Subcutaneous abdominal adipose tissue (tissue), 5 donors: ENCODE data around the gene MEIS2.

Source experiments
- H3K27ac ChIP-seq: one replicate; pipeline ENCODE4 v1.7.0; 2013; ENCODE audit warnings: low read depth, mild to moderate bottlenecking, inconsistent platforms, low read length, moderate library complexity
- H3K27me3 ChIP-seq, 5 donors: one replicate each; pipeline ENCODE4 v1.7.0; 2013; ENCODE audit warnings: low read length in 5 of 5, inconsistent platforms in 1 of 5; ENCODE audit not compliant: control insufficient read depth in 5 of 5, insufficient read depth in 4 of 5
- H3K36me3 ChIP-seq, 5 donors: one replicate each; pipeline ENCODE4 v1.7.0; 2013; ENCODE audit warnings: low read length in 5 of 5; ENCODE audit not compliant: control insufficient read depth in 5 of 5, insufficient read depth in 5 of 5
- H3K4me1 ChIP-seq, 5 donors: one replicate each; pipeline ENCODE4 v1.7.0; 2013; ENCODE audit warnings: low read length in 5 of 5, mild to moderate bottlenecking in 3 of 5, moderate library complexity in 1 of 5; ENCODE audit not compliant: control insufficient read depth in 5 of 5, insufficient read depth in 5 of 5
- H3K4me3 ChIP-seq, 5 donors: one replicate each; pipeline ENCODE4 v1.7.0; 2013; ENCODE audit warnings: low read length in 5 of 5, low read depth in 1 of 5
- H3K9ac ChIP-seq, 5 donors: one replicate each; pipeline ENCODE4 v1.7.0; 2013; ENCODE audit warnings: low read length in 5 of 5, mild to moderate bottlenecking in 4 of 5, moderate library complexity in 3 of 5
- H3K9me3 ChIP-seq, 5 donors: one replicate each; pipeline ENCODE4 v1.7.0; 2013; ENCODE audit warnings: low read length in 5 of 5; ENCODE audit not compliant: control insufficient read depth in 5 of 5
- donor health status: healthy.
- donor health status: healthy.
- donor health status: healthy.
- donor health status: healthy.
- donor health status: healthy.

Gene MEIS2

GRCh38 chr15:36880913-36881460 is 219.4 kb downstream of the MEIS2 start:
- Histone ChIP-seq H3K27me3 (peaks cover 15 to 60% (median 57%) of the 10 kb centered on the region in 5 donors), H3K36me3 (no peaks in the 10 kb centered on the region), H3K27ac (no peak overlapping the region), H3K4me1 (peaks cover 0 to 29% (median 21%) of the 10 kb centered on the region in 5 donors), H3K9ac (no peak overlapping the region), H3K4me3 (no peak overlapping the region), H3K9me3 (no peaks in the 10 kb centered on the region)

- Histone ChIP-seq H3K27me3 (peaks cover 15 to 58% (median 55%) of the 10 kb centered on the region in 5 donors), H3K9ac (no peak overlapping the region), H3K4me3 (peak overlapping the region in 1 of 5 donors; percentile 17), H3K36me3 (no peaks in the 10 kb centered on the region), H3K27ac (no peak overlapping the region), H3K4me1 (peaks cover 0 to 29% (median 21%) of the 10 kb centered on the region in 5 donors), H3K9me3 (no peaks in the 10 kb centered on the region)
Observed at GRCh38 chr15:36880224-36880912, 220.0 kb downstream of the MEIS2 start.

GRCh38 chr15:36879568-36880222 is 220.7 kb downstream of the MEIS2 start:
- no peak overlapping the region for H3K27ac ChIP-seq
- peaks cover 15 to 55% (median 52%) of the 10 kb centered on the region in 5 donors for H3K27me3 ChIP-seq
- no peaks in the 10 kb centered on the region for H3K9me3 ChIP-seq
- H3K4me1 ChIP-seq = peaks cover 0 to 29% (median 21%) of the 10 kb centered on the region in 5 donors
- no peaks in the 10 kb centered on the region for H3K36me3 ChIP-seq
- H3K9ac ChIP-seq = no peak overlapping the region
- no peak overlapping the region for H3K4me3 ChIP-seq

- H3K9me3 ChIP-seq = no peaks in the 10 kb centered on the region
- no peaks in the 10 kb centered on the region for H3K36me3 ChIP-seq
- H3K4me3 ChIP-seq = no peak overlapping the region
- peaks cover 0 to 27% (median 19%) of the 10 kb centered on the region in 5 donors for H3K4me1 ChIP-seq
- H3K27me3 ChIP-seq = peaks cover 15 to 55% (median 50%) of the 10 kb centered on the region in 5 donors
- H3K27ac ChIP-seq = no peak overlapping the region
- H3K9ac ChIP-seq = no peak overlapping the region
Observed at GRCh38 chr15:36878684-36879262, 221.6 kb downstream of the MEIS2 start.

GRCh38 chr15:36877796-36878683 is 222.3 kb downstream of the MEIS2 start:
- no peak overlapping the region for H3K9ac ChIP-seq
- H3K4me3 ChIP-seq = peak overlapping the region in 2 of 5 donors; percentile 13 to 36
- no peaks in the 10 kb centered on the region for H3K36me3 ChIP-seq
- H3K27ac ChIP-seq = no peak overlapping the region
- H3K4me1 ChIP-seq = peaks cover 0 to 20% (median 12%) of the 10 kb centered on the region in 5 donors
- H3K9me3 ChIP-seq = no peaks in the 10 kb centered on the region
- H3K27me3 ChIP-seq = peaks cover 15 to 51% (median 45%) of the 10 kb centered on the region in 5 donors

- H3K36me3 ChIP-seq = no peaks in the 10 kb centered on the region
- no peak overlapping the region for H3K27ac ChIP-seq
- H3K27me3 ChIP-seq = peaks cover 9 to 44% (median 38%) of the 10 kb centered on the region in 5 donors
- H3K4me3 ChIP-seq = no peak overlapping the region
- peaks cover 0 to 14% (median 7%) of the 10 kb centered on the region in 5 donors for H3K4me1 ChIP-seq
- no peak overlapping the region for H3K9ac ChIP-seq
- no peaks in the 10 kb centered on the region for H3K9me3 ChIP-seq
Observed at GRCh38 chr15:36877294-36877693, 223.1 kb downstream of the MEIS2 start.

- no peak overlapping the region for H3K27ac ChIP-seq
- H3K27me3 ChIP-seq = peaks cover 6 to 30% (median 28%) of the 10 kb centered on the region in 5 donors
- H3K9ac ChIP-seq = no peak overlapping the region
- H3K4me3 ChIP-seq = no peak overlapping the region
- no peaks in the 10 kb centered on the region for H3K36me3 ChIP-seq
- H3K9me3 ChIP-seq = no peaks in the 10 kb centered on the region
- peaks cover 0 to 14% (median 7%) of the 10 kb centered on the region in 5 donors for H3K4me1 ChIP-seq
Observed at GRCh38 chr15:36875740-36876334, 224.5 kb downstream of the MEIS2 start.

GRCh38 chr15:36874930-36875329 is 225.4 kb downstream of the MEIS2 start:
- Histone ChIP-seq H3K27ac (no peak overlapping the region), H3K27me3 (peaks cover 0 to 21% (median 19%) of the 10 kb centered on the region in 5 donors), H3K9me3 (no peaks in the 10 kb centered on the region), H3K4me1 (peaks cover 0 to 10% (median 0%) of the 10 kb centered on the region in 5 donors), H3K9ac (no peak overlapping the region), H3K36me3 (no peaks in the 10 kb centered on the region), H3K4me3 (no peak overlapping the region)

GRCh38 chr15:36867436-36867835 is 232.9 kb downstream of the MEIS2 start:
- no peak overlapping the region for H3K27ac ChIP-seq
- no peaks in the 10 kb centered on the region for H3K9me3 ChIP-seq
- H3K4me1 ChIP-seq = no peaks in the 10 kb centered on the region
- H3K27me3 ChIP-seq = peaks cover 0 to 4% (median 0%) of the 10 kb centered on the region in 5 donors
- no peak overlapping the region for H3K9ac ChIP-seq
- no peaks in the 10 kb centered on the region for H3K36me3 ChIP-seq
- H3K4me3 ChIP-seq = no peak overlapping the region
